Activated CD8-positive, alpha-beta memory T cell treated with anti-CD3 and anti-CD28 coated beads for 48 hours (primary cell): Measurements from ENCODE around the gene AP1G1.
"Not testable (repeated sequence)": the region's sequence is repeated elsewhere in the genome, so short reads cannot be mapped to it uniquely, and the experiment has no call there.

Experiments used
- DNase-seq, 3 experiments: peaks; one replicate each; pipeline ENCODE4 v3.0.0-alpha.2; 2020; ENCODE audit warnings: low read depth in 2 of 3, low spot score in 2 of 3

Gene AP1G1

DNA sequence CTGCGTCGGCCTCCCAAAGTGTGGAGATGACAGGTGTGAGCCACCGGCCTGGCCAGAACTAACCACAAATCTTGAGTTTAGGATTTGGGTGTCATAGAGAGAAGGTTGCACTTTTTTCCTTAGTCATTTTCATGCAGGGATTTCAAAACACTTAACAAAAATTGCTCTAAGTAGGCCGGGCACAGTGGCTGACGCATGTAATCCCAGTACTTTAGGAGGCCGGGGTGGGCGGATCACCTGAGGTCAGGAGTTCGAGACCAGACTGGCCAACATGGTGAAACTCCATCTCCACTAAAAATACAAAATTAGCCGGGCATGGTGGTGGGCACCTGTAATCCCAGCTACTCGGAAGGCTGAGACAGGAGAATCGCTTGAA, 1.5 kb upstream of the AP1G1 start:
- DNase-seq = not testable (repeated sequence)

DNA sequence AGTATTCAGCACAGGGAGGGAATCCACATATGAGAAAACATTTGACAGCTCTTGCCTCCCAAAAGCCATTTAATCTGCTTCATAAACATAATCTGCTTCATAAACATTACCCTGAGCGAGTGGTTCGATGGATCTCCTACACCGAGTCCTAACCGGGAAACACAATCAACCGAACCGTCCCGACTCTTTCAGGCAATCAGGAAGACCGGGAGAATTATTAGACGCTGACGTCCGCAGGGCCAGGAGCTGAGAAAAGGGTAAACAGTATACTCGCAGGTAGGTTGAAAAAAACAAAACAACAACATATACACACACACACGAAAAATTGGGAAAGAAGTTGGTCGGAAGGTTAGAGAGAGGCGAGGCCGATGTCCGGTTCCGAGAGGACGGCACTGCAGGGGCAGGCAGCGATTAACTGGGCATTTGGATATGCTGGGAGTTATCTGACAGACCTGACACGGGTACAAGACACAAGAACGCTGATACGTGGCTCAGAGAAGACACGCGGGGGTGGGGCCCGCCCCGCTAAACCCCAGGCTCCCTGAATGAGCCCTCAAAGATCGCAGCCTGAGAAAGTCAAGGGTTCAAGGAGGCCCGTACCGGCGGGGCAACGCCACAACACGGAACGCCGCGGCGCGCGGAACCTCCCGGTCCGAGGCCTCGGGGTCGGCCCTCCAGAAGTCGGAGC, 585 bp downstream of the AP1G1 start:
- DNase-seq = peak in 1 of 3 experiments; percentile 31

- DNase-seq = no peak
Measured at GRCh38 chr16:71803305-71803690, 5.3 kb downstream of the AP1G1 start.

DNA sequence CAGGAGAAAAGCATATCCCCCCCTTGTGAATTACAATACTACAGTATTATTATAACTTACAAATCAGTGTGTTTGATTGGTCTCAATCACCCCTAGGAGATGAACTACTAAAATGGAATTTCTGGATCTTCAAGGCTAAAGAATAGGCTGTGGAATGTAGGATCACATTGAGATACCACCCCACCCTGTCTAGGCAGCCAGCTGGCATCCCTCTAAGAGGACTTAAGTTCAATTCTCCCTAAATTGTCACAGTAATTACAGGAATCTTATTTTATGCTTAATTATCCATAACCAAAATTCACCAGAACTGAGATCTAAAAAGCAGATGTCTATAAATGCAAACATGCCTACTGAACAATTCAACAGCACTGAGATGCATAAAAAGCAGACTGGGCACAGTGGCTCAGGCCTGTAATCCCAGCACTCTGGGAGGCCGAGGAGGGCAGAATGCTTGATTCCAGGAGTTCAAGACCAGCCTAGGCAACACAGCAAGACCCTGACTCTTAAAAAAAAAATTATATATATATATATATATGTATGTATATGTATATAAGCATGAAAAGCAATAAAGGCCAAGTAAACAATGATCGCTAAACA, 12.0 kb downstream of the AP1G1 start:
- DNase-seq = no peak

- DNase-seq = no peak
Measured at GRCh38 chr16:71794943-71795342, 13.7 kb downstream of the AP1G1 start.

DNA sequence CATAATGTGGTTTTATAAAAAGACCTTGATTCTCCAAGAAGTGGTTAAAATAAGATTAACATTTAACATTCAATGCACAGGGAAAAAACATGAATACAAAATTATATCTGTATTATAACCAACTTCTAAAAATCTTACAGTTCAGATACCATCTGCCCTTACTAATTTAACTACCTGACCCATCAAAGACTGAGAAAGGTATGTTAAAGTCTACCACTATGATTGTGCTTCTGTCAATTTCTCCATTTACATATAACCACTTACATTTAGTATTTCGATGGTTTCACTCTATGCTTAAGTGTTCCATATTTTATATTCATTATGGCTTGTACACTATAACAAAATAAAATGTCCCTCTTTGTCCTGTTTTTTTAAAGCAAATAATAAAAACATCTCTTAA, 14.6 kb downstream of the AP1G1 start:
- no peak for DNase-seq

GRCh38 chr16:71792176-71792575, 16.5 kb downstream of the AP1G1 start:
- no peak for DNase-seq

DNA sequence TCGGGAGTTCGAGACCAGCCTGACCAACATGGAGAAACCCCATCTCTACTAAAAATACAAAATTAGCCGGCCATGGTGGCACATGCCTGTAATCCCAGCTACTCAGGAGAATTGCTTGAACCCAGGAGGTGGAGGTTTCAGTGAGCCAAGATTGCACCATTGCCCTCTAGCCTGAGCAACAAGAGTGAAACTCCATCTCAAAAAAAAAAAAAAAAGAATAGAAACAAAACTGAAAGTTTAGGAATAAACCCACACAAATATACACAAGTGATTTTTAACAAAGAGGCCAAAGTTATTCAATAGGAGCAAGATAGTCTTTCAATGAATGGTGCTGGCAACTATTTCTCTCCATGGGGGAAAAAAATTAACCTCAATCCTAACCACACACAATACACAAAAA, 18.3 kb downstream of the AP1G1 start:
- DNase-seq = not testable (repeated sequence)

DNA sequence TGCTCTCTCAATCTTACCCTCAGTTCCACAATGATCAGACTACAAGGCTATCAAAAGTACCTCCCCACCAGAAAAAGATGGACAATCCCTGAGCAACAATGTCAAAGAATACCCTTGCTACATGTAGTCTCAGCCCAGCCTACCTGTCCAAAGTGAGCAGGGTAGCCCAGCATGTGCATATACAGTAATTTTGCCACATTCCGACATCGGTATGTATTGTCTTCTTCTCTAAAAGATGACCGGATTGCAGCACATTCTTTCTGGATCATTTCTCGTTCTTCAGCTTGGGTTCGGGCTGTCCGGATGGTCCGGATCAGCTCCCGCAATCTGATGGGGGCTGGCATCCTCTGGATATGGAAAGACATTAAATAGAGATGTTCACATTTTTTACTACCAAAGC, 19.5 kb downstream of the AP1G1 start:
- no peak for DNase-seq

- no peak for DNase-seq
Measured at GRCh38 chr16:71788578-71788977, 20.1 kb downstream of the AP1G1 start.

DNA sequence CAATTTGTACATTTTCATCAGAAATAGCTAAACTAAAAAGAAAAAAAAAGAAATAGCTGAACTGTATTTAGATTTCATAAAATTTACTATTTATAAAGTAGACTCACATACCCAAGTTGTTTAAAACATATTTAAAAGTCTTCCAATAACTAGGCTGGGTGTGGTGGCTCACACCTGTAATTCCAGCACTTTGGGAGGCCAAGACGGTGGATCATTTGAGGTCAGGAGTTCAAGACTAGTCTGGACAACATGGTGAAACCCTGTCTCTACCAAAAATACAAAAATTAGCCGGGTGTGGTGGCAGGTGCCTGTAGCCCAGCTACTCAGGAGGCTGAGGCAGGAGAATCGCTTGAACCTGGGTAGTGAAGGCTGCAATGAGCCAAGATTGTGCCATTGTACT, 23.5 kb downstream of the AP1G1 start:
- not testable (repeated sequence) for DNase-seq

DNA sequence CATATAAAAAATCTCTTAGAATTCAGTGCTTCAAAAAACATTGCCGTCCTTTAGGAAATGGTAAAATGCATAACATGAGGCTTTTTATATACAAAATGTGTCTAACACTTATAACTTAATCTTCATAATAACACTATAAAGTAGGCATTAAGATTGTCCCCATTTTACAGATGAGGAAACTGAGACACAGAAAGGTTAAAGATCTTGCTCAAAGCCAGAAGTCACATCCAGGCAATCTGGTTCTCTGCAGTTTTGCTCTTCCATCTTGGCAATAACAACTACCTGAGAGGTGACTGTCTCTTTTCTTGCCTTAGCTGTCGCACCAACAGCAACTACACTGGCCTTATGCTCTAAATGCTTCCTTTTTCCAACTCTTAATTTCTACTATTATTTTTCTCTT, 24.5 kb downstream of the AP1G1 start:
- DNase-seq = no peak

GRCh38 chr16:71781741-71782140, 26.9 kb downstream of the AP1G1 start:
- no peak for DNase-seq

GRCh38 chr16:71780521-71781089, 28.0 kb downstream of the AP1G1 start:
- DNase-seq = no peak

DNA sequence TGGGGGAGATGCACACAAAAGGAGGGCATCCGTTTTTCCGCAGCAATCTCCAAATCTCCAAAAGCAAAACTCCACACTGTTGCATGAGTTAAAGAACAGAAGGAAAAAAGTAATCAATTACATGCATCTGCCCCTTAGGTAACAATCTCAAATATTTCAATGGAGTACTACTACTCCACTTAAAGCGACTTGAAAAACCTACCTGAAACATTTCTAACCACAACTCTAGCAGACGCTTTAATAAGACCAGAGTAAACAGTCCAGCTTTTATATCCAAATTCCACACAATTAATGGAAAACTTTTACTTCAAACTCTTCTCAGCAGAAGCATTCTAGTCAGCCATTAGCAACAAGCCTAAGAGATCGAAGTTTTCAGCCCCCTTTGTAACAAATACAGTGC, 29.9 kb downstream of the AP1G1 start:
- DNase-seq = no peak

DNA sequence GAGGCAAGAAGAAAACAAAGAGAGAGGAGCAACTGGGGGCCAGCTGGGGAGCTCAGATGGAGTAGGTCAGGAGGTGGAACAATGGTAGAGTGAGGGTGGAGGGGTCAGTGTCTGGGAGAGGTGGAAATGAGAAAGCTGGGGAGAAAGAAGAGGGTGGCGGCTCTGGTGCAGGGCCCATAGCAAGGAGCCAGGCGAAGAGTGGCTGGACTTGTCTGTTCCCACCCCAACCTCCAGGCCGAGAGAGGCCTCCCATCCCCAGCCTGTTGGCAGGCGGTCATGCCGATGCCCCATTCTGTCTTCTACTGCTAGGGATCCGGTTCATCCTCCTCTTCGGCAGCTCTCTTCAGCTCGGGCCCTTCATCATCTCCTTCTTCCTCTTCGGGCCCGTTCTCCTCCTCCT, 31.3 kb downstream of the AP1G1 start:
- no peak for DNase-seq

DNA sequence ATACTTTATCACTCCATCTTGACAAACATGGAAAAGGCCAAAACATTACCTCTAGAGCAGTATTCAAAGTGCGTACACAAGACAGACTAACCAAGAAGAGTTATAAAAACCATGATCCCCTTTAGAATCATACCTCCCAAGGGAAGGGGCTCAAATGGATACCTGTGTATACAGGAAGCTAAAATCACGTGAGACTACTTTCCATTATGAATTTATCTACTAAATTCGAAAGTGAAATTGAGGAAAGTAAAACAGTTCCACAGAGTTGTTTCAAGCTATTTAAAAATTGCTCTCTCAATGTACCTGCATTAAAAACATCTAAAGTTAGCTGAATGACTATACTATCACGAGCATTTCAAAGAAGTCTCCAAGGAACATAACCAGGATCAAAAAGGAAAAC, 32.7 kb downstream of the AP1G1 start:
- DNase-seq = no peak

GRCh38 chr16:71771571-71771970, 37.1 kb downstream of the AP1G1 start:
- no peak for DNase-seq

DNA sequence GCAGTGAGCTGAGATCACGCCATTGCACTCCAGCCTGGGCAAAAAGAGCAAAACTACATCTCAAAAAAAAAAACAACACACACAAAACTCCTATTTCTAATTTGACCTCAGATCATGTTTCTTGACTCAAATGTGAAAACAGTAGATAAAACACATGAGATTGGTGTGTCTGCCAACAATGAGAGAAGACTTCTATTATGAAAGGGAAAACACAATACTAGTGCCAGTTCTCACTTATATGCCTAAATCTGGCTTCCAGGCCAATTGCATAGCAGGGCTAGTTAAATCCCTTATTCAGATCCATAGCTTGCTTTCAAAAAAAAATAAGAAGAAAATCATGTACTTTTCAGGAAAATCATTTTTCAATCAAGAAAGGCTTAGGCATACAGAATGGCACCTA, 39.4 kb downstream of the AP1G1 start:
- no peak for DNase-seq

GRCh38 chr16:71767060-71767900, 41.4 kb downstream of the AP1G1 start:
- no peak for DNase-seq

GRCh38 chr16:71762186-71762585, 46.4 kb downstream of the AP1G1 start:
- DNase-seq = no peak

DNA sequence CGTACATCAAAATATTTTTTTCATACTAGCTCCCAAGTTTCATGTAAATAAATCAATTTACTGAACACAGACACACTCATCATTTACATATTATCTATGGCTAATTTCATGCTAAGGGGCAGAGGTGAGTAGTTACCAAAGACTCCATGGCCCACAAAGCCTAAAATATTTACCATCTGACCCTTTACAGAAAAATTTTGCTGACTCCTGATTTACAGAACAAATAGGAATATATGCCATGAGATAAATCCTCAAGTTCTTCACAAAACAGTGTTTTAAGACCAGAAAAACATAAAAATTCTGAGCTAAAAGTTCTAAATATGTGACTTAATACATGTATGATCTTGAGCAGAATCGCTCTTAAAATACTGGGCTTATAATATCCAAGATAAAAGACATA, 47.5 kb downstream of the AP1G1 start:
- no peak for DNase-seq
